Hematopoietic multipotent progenitor cell treated with erythropoietin and hydrocortisone succinate and interleukin-3 and kit ligand, for 15 days (in vitro differentiated cells): ENCODE measurements around the gene RPP21.
"Not testable (repeated sequence)": the region's sequence is repeated elsewhere in the genome, so short reads cannot be mapped to it uniquely, and the experiment has no call there.

Experiments used
- DNase-seq: peaks from one replicate; pipeline ENCODE4 v3.0.0-alpha.2; 2015; ENCODE audit warnings: low spot score

Gene RPP21

DNA sequence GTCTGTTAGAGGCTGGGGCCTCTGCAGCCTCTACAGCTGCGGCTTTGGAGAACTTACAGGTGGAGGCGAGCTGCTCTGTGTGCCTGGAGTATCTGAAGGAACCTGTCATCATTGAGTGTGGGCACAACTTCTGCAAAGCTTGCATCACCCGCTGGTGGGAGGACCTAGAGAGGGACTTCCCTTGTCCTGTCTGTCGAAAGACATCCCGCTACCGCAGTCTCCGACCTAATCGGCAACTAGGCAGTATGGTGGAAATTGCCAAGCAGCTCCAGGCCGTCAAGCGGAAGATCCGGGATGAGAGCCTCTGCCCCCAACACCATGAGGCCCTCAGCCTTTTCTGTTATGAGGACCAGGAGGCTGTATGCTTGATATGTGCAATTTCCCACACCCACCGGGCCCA is 15.6 kb upstream of the RPP21 start:
- no peak for DNase-seq

DNA sequence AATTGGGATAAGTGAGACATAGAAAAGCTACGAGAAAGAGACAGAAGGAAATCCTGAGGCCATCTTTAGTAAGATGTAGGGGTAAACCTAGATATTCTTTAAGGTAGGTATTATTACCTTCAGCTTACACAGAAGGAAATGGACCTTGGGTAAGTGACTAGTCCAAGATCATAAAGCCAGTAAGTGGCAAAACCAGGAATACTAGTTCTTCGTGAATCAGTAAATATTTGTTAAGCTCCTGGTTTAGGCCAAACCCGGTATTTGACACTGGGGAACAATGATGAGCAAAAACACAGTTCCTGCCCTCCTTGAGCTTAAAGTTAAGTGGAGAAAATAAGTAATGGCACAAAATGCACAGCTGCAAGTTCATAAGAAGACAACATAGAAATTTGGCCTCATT is 13.0 kb upstream of the RPP21 start:
- no peak for DNase-seq

DNA sequence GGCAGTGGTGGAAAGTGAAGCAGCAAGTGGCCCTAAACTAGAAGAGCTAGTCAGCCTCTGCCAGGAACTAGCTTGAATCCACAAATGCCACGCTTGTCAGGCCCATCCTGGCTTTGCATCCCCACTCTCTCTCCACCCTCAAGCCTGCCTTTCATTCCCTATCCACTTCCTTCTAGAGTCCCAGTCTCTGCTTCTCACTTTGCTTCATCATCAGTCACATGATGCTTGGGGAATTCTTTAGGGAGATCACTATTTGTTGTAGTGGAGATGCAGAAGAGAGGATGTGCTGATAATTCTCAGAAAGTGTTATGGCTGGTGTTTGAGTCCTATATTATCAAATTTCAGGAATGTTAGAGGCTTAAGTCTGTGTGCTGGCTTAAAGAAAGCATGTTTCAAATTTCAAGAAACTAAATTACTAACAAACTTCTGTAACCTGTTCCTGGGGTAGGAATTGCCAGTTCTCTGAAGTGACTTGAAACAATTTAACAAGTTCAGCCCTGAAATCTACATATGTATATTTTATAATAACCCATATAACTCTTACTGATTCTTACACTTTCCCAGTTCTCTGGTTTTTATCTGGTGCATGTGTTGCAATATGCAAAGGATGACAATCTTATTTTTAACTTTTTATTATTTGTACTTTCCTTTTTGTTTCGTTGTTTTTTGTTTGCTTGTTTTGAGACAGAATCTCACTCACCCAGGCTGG is 10.7 kb upstream of the RPP21 start:
- no peak for DNase-seq

DNA sequence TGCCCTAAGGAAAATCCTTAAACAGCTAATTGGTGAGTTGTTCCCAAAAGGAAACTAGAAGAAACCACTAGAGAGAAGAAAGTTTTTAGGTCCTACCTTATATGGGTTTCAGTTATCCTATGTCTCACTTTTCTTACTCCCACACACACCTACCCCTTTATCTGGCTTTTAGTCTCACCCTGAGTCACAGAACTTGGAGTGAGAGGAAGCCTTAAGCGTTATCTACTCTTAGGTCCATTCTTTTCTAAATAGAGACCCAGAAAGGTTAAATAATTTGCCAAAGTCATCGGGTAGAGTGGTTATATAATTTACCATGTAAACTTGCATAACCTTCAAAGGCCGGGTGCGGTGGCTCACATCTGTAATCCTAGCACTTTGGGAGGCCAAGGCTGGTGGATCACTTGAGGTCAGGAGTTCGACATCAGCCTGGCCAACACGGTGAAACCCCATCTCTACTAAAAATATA is 4.3 kb upstream of the RPP21 start:
- no peak for DNase-seq

DNA sequence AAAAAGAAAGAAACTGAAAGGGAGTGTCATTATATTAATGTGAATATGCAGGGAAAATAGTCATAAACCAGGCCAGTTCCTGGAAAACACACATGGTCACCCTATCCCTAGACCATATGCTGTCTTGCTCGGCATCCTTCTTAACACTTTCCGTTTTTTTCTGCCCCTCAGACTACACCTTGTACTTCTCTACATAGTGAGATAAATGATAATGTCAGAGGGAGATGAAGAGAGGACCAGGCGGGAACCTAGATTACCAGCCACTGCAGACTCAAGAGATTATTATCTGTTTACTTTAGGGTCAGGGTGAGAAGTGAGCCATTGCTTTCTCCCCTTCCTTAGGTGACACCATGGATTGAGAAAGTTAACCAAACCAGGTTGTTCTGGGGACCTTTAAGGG is 3.7 kb upstream of the RPP21 start:
- DNase-seq: no peak

DNA sequence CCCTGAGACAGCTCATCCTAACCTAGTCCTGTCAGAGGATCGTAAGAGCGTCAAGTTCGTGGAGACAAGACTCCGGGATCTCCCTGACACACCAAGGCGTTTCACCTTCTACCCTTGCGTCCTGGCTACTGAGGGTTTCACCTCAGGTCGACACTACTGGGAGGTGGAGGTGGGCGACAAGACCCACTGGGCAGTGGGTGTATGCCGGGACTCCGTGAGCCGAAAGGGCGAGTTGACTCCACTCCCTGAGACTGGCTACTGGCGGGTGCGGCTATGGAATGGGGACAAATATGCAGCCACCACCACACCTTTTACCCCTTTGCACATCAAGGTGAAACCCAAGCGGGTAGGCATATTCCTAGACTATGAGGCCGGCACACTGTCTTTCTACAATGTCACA is 3.2 kb upstream of the RPP21 start:
- no peak for DNase-seq

GRCh38 chr6:30344191-30344867 is 627 bp upstream of the RPP21 start:
- no peak for DNase-seq

DNA sequence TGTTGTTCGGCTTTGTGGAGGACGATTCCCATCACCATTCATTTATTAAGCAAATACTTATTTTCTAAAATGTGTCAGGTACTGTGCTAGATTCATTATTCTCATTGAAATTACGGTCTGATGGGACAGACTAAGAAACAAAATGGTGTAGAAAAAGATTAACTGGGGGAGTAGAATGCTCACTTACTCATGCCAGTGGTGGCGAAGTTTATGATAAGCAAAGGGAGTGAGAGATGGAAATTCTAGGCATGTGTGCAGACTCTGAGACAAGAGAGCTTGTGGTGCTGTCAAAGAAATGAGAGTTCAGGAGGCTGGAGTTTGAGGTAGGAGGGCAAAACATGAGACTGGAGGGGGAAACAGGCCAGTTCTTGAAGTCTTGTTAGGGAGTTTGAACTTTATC is 896 bp downstream of the RPP21 start:
- DNase-seq: no peak

DNA sequence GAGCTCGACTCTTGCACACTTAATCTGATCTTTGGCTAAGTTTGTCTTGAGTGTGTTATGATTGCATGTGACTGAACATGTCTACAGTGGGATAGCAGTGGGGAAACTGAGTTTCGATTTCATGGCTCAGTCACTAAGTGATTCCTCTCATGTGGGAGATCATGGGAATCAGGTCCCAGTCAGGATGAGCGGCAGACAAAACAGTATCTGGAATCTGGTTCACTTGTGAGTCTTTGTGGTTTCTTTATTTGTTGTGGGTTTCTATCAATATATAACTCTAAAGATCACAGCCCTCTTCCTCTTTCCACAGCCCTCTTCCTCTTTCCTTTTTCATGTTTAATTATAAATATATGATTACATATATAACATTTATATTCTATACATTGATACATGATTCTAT is 4.0 kb downstream of the RPP21 start:
- no peak for DNase-seq

- no peak for DNase-seq
These were observed 4.6 kb downstream of the RPP21 start for GRCh38 chr6:30349421-30350177.

GRCh38 chr6:30350524-30350923 is 5.6 kb downstream of the RPP21 start:
- DNase-seq: no peak

GRCh38 chr6:30352550-30352949 is 7.6 kb downstream of the RPP21 start:
- no peak for DNase-seq

DNA sequence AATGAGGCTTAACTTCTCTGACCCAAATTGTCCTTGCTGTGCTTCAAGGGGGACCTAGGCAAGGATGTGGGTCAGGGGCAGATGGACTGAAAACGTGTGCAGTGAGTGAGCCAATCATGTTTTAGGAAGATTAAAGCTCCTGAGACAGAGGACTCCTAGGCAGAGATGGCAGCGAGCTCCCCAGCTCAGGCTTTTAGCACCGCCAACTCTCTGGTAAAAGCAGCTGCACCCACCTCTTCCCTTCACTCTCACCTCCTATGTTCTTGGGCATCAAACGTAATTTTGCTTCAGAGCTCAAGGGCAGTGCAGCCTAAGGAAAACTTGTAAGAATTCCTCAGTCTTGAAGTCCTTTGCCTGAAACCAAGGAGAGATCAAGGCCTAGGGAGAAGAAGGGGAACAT is 10.3 kb downstream of the RPP21 start:
- DNase-seq: no peak

GRCh38 chr6:30356536-30356935 is 11.6 kb downstream of the RPP21 start:
- no peak for DNase-seq

DNA sequence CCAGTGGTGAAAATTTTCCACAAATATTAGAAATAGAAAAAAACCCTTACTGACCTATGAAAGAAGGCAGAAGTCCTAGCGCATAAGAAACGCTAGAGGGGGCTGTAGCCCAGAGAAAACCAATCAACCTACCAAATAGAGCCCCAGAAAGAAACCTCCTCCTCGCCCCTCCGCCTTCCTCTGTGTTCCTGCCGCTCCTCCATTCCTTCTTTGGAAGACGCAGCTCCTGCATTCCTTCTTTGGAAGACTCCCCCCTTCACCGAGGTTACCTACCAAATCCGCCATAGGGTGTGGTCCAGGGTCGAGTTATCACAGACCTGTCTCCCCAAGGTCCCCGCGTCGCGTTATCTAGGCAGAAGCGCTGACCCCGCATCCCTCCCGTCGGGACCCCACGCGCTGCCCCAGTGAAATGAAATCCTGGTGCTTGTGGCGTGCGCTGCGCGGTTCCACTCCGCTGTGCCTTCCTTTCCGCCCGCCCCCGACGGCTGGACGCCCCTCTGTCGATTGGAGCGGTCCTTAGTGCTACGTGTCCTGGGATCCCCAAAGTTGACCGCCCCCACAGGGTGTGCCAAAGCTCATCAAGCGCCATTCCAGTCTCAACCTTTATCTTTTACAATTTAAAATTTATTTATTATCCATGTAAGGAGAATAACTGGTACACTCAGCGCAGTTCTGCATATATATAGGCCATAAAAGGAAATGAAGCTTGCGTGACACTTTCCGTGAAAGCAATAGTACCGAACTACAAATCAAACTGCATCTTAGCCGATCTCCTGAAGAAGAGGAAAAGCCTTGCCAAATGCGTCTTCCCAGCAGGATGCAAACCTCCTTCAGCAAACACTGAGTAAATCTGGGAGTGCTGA is 13.0 kb downstream of the RPP21 start:
- DNase-seq: peak; percentile 40

GRCh38 chr6:30359276-30359675 is 14.3 kb downstream of the RPP21 start:
- no peak for DNase-seq

DNA sequence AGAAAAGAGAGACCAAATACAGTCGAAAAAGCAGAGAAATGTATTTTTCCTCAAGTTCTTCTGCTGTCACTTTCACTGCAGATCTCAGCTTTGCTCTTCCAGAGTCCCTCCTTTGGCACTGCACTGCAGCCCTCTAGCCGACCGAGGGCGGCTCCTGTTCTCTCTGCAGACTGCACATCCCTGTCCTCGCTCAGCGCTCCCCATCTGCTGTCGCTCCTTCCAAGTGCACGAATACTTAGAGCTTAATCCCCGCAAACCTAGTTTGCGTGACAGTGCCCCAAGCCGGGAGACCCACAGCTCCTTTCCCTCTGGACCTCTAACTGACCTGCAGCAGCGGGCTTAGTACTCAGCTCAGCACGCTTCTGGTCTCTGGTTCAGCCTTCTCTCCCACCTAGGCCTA is 15.2 kb downstream of the RPP21 start:
- no peak for DNase-seq

DNA sequence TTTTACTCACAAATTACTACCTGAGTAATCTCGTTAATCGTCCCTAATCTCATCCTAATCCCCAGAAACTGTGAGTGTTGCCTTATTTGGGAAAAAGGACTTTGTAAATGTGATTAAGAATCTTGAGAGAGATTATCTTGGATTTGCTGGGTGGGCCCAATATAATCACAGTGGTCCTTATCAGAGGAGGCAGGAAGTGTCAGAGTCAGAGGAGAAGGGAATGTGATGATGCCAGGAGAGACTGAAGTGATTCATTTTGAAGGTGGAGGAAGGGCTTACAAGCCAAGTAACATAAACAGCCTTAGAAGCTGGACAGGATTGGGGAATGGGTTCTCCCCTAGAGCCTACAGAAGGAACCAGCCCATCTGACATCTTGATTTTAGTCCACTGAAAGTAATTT is 16.7 kb downstream of the RPP21 start:
- no peak for DNase-seq

DNA sequence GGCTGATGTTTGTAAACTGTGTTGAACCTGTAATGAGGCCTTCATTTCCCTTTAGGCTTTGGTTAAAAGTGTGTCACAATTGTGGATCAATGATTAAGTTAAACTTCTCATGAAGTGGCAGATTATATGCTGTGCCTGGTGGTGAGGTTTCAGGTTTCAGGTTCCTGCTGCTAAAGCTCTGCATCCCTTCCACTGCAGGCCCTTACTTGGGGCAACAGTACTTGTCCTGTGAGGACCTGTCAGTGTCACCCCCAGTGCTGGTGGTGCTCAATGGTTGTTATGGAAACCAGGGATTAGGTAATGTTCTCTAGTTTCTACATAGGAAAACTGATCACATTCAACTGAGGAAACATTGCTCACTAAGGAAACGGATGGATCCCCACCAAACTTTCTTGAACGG is 18.5 kb downstream of the RPP21 start:
- DNase-seq: no peak

DNA sequence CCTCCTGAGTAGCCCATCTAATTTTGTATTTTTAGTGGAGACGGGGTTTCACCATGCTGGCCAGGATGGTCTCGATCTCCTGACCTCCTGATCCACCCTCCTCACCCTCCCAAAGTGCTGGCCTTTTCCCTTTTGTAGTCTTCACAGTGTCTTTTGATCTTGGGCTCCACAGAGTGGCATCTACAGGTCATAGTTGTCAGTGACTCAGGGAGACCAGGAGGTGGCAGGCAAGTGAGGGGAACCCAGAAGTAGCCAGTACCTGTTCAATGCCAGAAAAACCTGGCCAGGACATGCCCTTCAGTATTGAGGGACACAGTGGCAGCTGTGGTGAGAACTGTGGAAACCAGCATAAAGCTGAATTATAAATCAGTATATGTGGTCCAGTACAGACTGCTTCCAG is 19.6 kb downstream of the RPP21 start:
- no peak for DNase-seq

DNA sequence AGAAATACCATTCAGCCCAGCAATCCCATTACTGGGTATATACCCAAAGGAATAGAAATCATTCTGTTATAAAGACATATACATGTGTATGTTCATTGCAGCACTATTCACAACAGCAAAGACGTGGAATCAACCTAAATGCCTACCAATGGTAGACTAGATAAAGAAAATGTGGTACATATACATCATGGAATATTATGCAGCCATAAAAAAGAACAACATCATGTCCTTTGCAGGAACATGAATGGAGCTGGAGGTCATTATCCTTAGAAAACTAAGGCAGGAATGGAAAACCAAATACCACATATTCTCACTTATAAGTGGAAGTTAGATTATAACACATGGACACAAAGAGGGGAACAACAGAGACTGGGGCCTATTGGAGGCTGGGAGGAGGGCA is 24.3 kb downstream of the RPP21 start:
- not testable (repeated sequence) for DNase-seq

- DNase-seq: no peak
These were observed 33.5 kb downstream of the RPP21 start for GRCh38 chr6:30378290-30378937.
